A549 (cell line): ENCODE measurements around the gene SLC28A1.

Source experiments
- MYC ChIP-seq: IDR thresholded peaks from 2 replicates; pipeline ENCODE4 v1.6.1; 2012; ENCODE audit warnings: mild to moderate bottlenecking, inconsistent platforms, low read length, improper control_type of control experiment, borderline replicate concordance
- NR3C1 ChIP-seq: fragments of >200 bp; sonication (Bioruptor Twin); formaldehyde crosslinking; IDR thresholded peaks from 3 replicates; pipeline ENCODE4 v1.6.1; 2017
- POLR2A ChIP-seq: IDR thresholded peaks from 2 replicates; pipeline ENCODE4 v1.6.1; 2012; ENCODE audit warnings: mild to moderate bottlenecking, low read length
- RFX5 ChIP-seq: fragments of 450-650 bp; IDR thresholded peaks from 2 replicates; pipeline ENCODE4 v1.7.1; 2014; ENCODE audit warnings: antibody characterized with exemption, mild to moderate bottlenecking, moderate library complexity
- ZFP36 ChIP-seq: fragments of 450-650 bp; IDR thresholded peaks from 2 replicates; pipeline ENCODE4 v1.6.1; 2014; ENCODE audit warnings: borderline replicate concordance; ENCODE audit not compliant: partially characterized antibody
- TF ChIP-seq, protein P1 (sequence below): fragments of >200 bp; sonication (Bioruptor Twin); formaldehyde crosslinking; IDR thresholded peaks from 3 replicates; pipeline ENCODE4 v1.5.1; 2016
- TF ChIP-seq, protein P2 (sequence below): fragments of 200-600 bp; sonication (generic); IDR thresholded peaks from 2 replicates; pipeline ENCODE4 v1.6.1; 2016; ENCODE audit warnings: antibody characterized with exemption, mild to moderate bottlenecking, moderate library complexity
- TF ChIP-seq, protein P3 (sequence below): fragments of 450-650 bp; IDR thresholded peaks from 2 replicates; pipeline ENCODE4 v1.6.1; 2014; ENCODE audit warnings: antibody characterized with exemption

DNA sequence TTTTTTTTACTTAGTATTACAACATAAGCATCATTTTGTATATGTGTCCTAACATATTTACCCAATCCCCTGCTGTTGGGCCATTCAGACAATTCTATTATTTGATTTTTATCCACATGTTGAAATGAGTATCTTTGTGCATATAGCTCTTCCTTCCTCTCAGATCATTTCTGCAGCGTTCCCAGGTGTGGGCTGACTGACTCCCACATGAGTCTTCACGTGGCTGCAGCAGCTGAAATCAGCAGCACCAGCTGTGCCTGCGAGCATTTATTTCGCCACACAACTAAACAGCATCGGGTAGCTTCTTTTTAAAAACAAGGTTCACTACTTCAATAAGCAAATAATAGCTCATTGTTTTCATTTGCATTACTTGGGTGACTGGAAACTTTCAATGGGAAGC lies 52.7 kb downstream of the SLC28A1 start:
- TF ChIP-seq, protein P1, sequence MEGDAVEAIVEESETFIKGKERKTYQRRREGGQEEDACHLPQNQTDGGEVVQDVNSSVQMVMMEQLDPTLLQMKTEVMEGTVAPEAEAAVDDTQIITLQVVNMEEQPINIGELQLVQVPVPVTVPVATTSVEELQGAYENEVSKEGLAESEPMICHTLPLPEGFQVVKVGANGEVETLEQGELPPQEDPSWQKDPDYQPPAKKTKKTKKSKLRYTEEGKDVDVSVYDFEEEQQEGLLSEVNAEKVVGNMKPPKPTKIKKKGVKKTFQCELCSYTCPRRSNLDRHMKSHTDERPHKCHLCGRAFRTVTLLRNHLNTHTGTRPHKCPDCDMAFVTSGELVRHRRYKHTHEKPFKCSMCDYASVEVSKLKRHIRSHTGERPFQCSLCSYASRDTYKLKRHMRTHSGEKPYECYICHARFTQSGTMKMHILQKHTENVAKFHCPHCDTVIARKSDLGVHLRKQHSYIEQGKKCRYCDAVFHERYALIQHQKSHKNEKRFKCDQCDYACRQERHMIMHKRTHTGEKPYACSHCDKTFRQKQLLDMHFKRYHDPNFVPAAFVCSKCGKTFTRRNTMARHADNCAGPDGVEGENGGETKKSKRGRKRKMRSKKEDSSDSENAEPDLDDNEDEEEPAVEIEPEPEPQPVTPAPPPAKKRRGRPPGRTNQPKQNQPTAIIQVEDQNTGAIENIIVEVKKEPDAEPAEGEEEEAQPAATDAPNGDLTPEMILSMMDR: no peak
- TF ChIP-seq, protein P2, sequence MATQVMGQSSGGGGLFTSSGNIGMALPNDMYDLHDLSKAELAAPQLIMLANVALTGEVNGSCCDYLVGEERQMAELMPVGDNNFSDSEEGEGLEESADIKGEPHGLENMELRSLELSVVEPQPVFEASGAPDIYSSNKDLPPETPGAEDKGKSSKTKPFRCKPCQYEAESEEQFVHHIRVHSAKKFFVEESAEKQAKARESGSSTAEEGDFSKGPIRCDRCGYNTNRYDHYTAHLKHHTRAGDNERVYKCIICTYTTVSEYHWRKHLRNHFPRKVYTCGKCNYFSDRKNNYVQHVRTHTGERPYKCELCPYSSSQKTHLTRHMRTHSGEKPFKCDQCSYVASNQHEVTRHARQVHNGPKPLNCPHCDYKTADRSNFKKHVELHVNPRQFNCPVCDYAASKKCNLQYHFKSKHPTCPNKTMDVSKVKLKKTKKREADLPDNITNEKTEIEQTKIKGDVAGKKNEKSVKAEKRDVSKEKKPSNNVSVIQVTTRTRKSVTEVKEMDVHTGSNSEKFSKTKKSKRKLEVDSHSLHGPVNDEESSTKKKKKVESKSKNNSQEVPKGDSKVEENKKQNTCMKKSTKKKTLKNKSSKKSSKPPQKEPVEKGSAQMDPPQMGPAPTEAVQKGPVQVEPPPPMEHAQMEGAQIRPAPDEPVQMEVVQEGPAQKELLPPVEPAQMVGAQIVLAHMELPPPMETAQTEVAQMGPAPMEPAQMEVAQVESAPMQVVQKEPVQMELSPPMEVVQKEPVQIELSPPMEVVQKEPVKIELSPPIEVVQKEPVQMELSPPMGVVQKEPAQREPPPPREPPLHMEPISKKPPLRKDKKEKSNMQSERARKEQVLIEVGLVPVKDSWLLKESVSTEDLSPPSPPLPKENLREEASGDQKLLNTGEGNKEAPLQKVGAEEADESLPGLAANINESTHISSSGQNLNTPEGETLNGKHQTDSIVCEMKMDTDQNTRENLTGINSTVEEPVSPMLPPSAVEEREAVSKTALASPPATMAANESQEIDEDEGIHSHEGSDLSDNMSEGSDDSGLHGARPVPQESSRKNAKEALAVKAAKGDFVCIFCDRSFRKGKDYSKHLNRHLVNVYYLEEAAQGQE: no peak
- TF ChIP-seq ZFP36 (no peak), RFX5 (no peak), NR3C1 (no peak), POLR2A (no peak), MYC (no peak)
- TF ChIP-seq, protein P3, sequence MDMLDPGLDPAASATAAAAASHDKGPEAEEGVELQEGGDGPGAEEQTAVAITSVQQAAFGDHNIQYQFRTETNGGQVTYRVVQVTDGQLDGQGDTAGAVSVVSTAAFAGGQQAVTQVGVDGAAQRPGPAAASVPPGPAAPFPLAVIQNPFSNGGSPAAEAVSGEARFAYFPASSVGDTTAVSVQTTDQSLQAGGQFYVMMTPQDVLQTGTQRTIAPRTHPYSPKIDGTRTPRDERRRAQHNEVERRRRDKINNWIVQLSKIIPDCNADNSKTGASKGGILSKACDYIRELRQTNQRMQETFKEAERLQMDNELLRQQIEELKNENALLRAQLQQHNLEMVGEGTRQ: no peak
